Tibial nerve (tissue), 4 donors: ENCODE results near the gene THBS2. TPM values are rescaled to one million over a fixed set of nuclear protein-coding genes. Genes with fewer than 3 reads are reported as not detected.
"Not testable (repeated sequence)": the region's sequence is repeated elsewhere in the genome, so short reads cannot be mapped to it uniquely, and the experiment has no call there.

ENCODE experiments used
- DNase-seq, 2 donors: peaks; one replicate each; pipeline ENCODE4 v3.0.0-alpha.2; 2019; ENCODE audit warnings: low spot score in 2 of 2
- H3K27ac ChIP-seq, 4 donors: fragments of 200-600 bp; sonication (generic) in 3 of 4; one replicate each; pipeline ENCODE4 v1.5.1; 2017 to 2019; ENCODE audit warnings: mild to moderate bottlenecking in 1 of 4
- H3K27me3 ChIP-seq, 2 donors: fragments of 200-600 bp; sonication (generic) in 1 of 2; one replicate each; pipeline versions ENCODE4 v1.5.1 to v1.6.0; 2017 to 2019
- H3K36me3 ChIP-seq, 3 donors: fragments of 200-600 bp; sonication (generic); one replicate each; pipeline ENCODE4 v1.5.1; 2018 to 2019
- H3K4me1 ChIP-seq, 4 donors: fragments of 200-600 bp; sonication (generic) in 3 of 4; one replicate each; pipeline ENCODE4 v1.5.1; 2017 to 2019
- H3K4me3 ChIP-seq, 4 donors: fragments of 200-600 bp; sonication (generic) in 3 of 4; one replicate each; pipeline ENCODE4 v1.5.1; 2017 to 2019; ENCODE audit warnings: mild to moderate bottlenecking in 1 of 4, moderate library complexity in 1 of 4
- H3K9me3 ChIP-seq, 4 donors: fragments of 200-600 bp; sonication (generic) in 3 of 4; one replicate each; pipeline ENCODE4 v1.5.1; 2017 to 2019
- EP300 ChIP-seq, 2 donors: sonication (generic); formaldehyde crosslinking; IDR thresholded peaks; one replicate each; pipeline ENCODE4 v1.6.1; 2017; ENCODE audit warnings: antibody characterized with exemption in 2 of 2, mild to moderate bottlenecking in 1 of 2
- POLR2A ChIP-seq, 2 donors: fragments of 450-650 bp; IDR thresholded peaks; one replicate each; pipeline ENCODE4 v1.6.1; 2017; ENCODE audit warnings: antibody characterized with exemption in 2 of 2, mild to moderate bottlenecking in 2 of 2, moderate library complexity in 2 of 2
- WGBS, 2 donors: methylation state at CpG; one replicate each; pipeline ENCODE4 v1.1.5; 2018; 5-methylcytosine and 5-hydroxymethylcytosine counted together
- total RNA-seq, 4 donors: library from RNA; depleted of rRNA; stranded (reverse); fragments of >200 nt; gene quantifications; one replicate each; pipeline ENCODE4 v1.1.0, GENCODE V29; 2016
- TF ChIP-seq, protein P1 (sequence below), 5 experiments: fragments of 200-600 bp in 3 of 5; fragments of 450-650 bp in 2 of 5; sonication (generic) in 3 of 5; IDR thresholded peaks; one replicate each; pipeline ENCODE4 v1.5.1; 2016 to 2019; ENCODE audit warnings: antibody characterized with exemption in 5 of 5, mild to moderate bottlenecking in 3 of 5, moderate library complexity in 2 of 5

Gene THBS2
- total RNA-seq, 4 donors from 2014 or later = 39.5 to 107 (median 82.7) TPM

DNA sequence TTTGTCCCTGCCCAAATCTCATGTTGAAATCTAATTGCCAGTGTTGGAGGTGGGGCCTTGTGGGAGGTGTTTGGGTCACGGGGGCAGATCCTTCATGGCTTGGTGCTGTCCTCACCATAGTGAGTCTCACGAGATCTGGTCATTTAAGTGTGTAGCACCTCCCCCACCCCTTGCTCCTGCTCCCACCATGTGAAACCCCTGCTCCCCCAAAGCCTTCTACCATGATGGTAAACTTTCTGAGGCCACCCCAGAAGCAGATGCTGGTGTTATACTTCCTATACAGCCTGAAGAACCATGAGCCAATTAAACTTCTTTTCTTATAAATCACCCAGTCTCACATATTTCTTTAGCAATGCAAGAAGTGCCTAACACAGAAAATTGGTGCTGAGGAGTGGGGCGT lies 19.9 kb upstream of the THBS2 start:
- no peak overlapping the region for H3K4me3 ChIP-seq
- no peak for TF ChIP-seq EP300 (IDR thresholded peaks at IDR 0.05)
- no peak for TF ChIP-seq POLR2A (IDR thresholded peaks at IDR 0.05)
- TF ChIP-seq, protein P1, sequence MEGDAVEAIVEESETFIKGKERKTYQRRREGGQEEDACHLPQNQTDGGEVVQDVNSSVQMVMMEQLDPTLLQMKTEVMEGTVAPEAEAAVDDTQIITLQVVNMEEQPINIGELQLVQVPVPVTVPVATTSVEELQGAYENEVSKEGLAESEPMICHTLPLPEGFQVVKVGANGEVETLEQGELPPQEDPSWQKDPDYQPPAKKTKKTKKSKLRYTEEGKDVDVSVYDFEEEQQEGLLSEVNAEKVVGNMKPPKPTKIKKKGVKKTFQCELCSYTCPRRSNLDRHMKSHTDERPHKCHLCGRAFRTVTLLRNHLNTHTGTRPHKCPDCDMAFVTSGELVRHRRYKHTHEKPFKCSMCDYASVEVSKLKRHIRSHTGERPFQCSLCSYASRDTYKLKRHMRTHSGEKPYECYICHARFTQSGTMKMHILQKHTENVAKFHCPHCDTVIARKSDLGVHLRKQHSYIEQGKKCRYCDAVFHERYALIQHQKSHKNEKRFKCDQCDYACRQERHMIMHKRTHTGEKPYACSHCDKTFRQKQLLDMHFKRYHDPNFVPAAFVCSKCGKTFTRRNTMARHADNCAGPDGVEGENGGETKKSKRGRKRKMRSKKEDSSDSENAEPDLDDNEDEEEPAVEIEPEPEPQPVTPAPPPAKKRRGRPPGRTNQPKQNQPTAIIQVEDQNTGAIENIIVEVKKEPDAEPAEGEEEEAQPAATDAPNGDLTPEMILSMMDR (IDR thresholded peaks at IDR 0.05) = no peak
- H3K36me3 ChIP-seq = no peaks in the 10 kb centered on the region
- H3K27ac ChIP-seq = no peak overlapping the region
- 92 to 93% methylated on average over 3 of the region's 3 CpGs for WGBS, 2 donors
- no peaks in the 10 kb centered on the region for H3K27me3 ChIP-seq
- no peaks in the 10 kb centered on the region for H3K9me3 ChIP-seq
- peaks cover 0 to 6% (median 0%) of the 10 kb centered on the region in 4 donors for H3K4me1 ChIP-seq
- DNase-seq = no peak

DNA sequence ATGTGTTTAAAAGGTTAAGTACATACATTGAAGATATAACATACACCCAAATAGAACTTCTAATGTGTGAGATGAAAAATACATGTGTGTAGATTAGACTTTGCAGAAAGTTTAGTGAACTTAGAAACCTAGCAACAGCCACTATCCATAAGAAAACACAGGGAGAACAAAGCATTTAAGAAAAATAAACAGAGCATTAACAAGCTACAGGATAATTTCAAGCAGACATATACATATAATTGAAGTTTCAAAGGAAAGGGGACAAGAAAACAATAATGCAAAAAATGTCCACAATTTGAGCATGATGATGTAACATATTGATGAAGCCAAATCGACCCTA lies 18.2 kb upstream of the THBS2 start:
- no peak overlapping the region for H3K27ac ChIP-seq

DNA sequence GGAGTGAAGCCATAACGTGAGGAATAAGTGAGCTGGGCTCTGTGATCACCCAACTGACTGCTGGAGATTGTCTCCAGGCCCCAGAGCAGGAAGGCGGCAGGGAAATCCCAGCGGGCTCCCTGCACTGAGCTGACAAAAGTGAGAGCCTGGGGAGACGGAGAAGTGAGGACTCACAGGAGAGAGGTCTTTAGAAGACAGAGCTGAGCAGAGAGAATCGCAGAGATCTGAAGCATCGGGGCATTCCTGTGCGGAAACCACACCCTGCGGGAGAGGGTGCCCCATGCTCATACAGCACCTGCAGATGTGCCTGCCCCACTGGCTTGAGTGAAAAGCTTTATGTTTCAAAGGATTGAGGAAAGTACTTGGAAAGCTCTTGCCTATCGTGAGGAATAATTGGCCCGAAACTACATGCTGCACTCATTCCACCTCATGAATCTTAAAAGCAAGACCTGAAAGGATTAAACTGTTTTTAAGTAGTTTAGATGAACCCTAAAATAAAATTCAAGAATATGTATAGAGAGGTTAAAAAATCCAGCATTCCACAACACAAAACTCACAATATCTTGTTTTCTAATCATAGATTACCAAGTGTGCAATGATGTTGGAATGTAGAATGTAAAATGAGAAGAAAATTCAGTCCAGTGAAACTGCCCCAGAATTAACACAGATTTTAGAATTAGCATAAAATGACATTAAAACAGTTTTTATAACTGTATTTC lies 17.7 kb upstream of the THBS2 start:
- Histone ChIP-seq H3K4me3 (no peak overlapping the region), H3K4me1 (peaks cover 0 to 6% (median 0%) of the 10 kb centered on the region in 4 donors), H3K27ac (no peak overlapping the region), H3K36me3 (no peaks in the 10 kb centered on the region), H3K27me3 (no peaks in the 10 kb centered on the region), H3K9me3 (no peaks in the 10 kb centered on the region)
- TF ChIP-seq POLR2A (IDR thresholded peaks at IDR 0.05) (no peak), EP300 (IDR thresholded peaks at IDR 0.05) (no peak)
- TF ChIP-seq, protein P1 (IDR thresholded peaks at IDR 0.05) = no peak
- WGBS, 2 donors = 69 to 77% methylated on average over 10 of the region's 10 CpGs
- DNase-seq = no peak

More for the DNA sequence above, 18.2 kb upstream of the THBS2 start:
- Histone ChIP-seq H3K27me3 (no peaks in the 10 kb centered on the region), H3K9me3 (no peaks in the 10 kb centered on the region), H3K36me3 (no peaks in the 10 kb centered on the region), H3K4me1 (peaks cover 0 to 6% (median 0%) of the 10 kb centered on the region in 4 donors), H3K4me3 (no peak overlapping the region)
- no peak for DNase-seq
- WGBS, 2 donors = 48 to 71% methylated on average over 1 of the region's 1 CpG
- TF ChIP-seq, protein P1 (IDR thresholded peaks at IDR 0.05) = no peak
- TF ChIP-seq POLR2A (IDR thresholded peaks at IDR 0.05) (no peak), EP300 (IDR thresholded peaks at IDR 0.05) (no peak)

DNA sequence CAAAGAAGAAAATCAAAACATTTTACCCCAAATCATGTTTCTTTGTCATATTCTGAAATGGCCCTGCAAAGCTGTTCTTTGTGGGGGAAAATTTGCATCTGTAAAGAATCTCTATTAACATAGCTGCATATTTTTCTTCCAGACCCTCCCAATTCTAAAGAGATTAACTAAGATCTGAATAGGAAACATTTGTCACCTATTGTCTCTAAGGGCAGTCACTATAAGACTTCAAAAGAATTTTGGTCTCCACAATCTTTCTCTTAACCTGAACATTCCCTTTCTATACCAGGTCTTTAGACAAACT lies 16.4 kb upstream of the THBS2 start:
- not testable (repeated sequence) for H3K36me3 ChIP-seq

DNA sequence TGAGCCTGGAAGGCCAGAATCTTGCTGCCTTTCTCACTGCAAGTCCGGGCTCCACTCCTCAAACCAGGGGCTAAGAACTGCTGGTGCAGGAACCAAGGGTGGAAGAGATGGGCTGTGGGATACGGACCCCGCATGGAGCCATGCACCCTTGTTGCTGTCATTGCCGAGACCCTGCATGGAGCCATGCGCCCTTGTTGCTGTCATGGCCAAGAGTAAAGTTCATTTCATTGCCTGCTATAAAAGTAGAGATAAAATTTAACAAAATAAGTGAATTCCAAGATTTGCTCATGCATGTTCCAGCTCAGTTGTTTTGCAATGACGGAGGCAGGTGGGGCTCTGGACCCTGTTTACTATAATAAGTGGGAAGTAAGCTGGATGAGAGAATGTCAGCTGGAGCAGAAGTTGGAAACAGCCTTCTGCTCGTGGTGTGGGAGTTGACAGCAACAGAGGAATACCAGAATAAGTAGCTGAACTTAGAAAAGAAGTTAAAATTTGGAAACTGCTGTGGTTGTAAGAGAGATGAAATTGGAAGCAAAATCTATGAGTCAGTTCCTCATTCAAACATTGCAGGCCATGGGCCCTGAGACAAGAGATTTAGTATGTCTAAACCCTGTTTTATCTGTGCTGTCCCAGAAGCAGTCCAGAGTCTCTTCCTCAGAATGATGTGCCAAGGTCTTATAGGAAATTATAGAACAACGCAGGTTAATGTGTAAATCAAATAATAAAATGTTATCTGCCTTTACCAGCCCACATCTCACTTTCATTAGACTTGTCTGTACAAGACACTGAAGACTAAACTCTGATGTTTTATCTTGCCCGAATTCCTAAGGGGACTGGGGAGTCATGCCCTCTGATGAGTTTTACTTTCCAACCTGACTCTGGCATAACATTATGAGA lies 15.8 kb upstream of the THBS2 start:
- WGBS, 2 donors = 70 to 81% methylated on average over 9 of the region's 9 CpGs

More for the DNA sequence above, 16.4 kb upstream of the THBS2 start:
- not testable (repeated sequence) for H3K4me3 ChIP-seq, H3K9me3 ChIP-seq, DNase-seq, H3K27me3 ChIP-seq, H3K4me1 ChIP-seq
- peak overlapping the region in 2 of 4 donors; percentile 50 to 61 for H3K27ac ChIP-seq

More for the DNA sequence above, 15.8 kb upstream of the THBS2 start:
- peak; percentile 49 to 63 for DNase-seq
- H3K27me3 ChIP-seq = no peaks in the 10 kb centered on the region
- H3K4me1 ChIP-seq = peaks cover 0 to 6% (median 0%) of the 10 kb centered on the region in 4 donors
- TF ChIP-seq POLR2A (IDR thresholded peaks at IDR 0.05) (no peak), EP300 (IDR thresholded peaks at IDR 0.05) (peak in 1 of 2 donors; percentile 75)
- TF ChIP-seq, protein P1 (IDR thresholded peaks at IDR 0.05) = no peak
- H3K27ac ChIP-seq = peak overlapping the region in 2 of 4 donors; percentile 50 to 67
- no peaks in the 10 kb centered on the region for H3K9me3 ChIP-seq
- H3K36me3 ChIP-seq = no peaks in the 10 kb centered on the region
- no peak overlapping the region for H3K4me3 ChIP-seq
